GM12891 (cell line): ENCODE results near the gene SPINT3.

ENCODE experiments used
- POLR2A ChIP-seq: IDR thresholded peaks from 2 replicates; pipeline ENCODE4 v1.6.1; 2011; ENCODE audit warnings: low read depth, low read length, control low read depth
- POLR2AphosphoS5 ChIP-seq: IDR thresholded peaks from 2 replicates; pipeline ENCODE4 v1.6.1; 2011; ENCODE audit warnings: low read depth, low read length, control low read depth
- TAF1 ChIP-seq: IDR thresholded peaks from 2 replicates; pipeline ENCODE4 v1.6.1; 2011; ENCODE audit warnings: low read depth, low read length, control low read depth

DNA sequence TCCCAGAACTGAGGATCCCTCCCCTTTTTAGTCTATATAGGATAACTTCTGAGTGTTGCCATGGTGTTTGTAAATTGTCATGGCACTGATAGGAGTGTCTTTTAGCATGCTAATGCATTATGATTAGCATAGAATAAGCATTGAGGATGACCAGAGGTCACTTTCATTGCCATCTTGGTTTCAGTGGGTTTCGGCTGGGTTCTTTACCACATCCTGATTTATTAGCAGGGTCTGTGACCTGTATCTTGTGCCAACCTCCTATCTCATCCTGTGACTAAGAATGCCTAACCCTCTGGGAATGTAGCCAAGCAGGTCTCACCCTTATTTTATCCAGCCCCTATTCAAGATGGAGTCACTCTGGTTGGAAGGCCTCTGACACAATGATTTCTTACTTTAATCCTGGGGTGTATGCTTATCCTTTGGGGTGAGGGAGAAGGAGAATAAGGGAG is 26.3 kb downstream of the SPINT3 start:
- TF ChIP-seq TAF1 (no peak), POLR2AphosphoS5 (no peak), POLR2A (no peak)
